GM12872 (cell line): ENCODE results near the gene LRP2.

ENCODE experiments used
- TF ChIP-seq, protein P1 (sequence below): IDR thresholded peaks from 3 replicates; pipeline ENCODE4 v1.5.1; 2011; ENCODE audit warnings: low read depth, mild to moderate bottlenecking, low read length, moderate library complexity; ENCODE audit not compliant: insufficient read depth

The LRP2 gene

GRCh38 chr2:169222665-169223064, 139.7 kb downstream of the LRP2 start:
- TF ChIP-seq, protein P1, sequence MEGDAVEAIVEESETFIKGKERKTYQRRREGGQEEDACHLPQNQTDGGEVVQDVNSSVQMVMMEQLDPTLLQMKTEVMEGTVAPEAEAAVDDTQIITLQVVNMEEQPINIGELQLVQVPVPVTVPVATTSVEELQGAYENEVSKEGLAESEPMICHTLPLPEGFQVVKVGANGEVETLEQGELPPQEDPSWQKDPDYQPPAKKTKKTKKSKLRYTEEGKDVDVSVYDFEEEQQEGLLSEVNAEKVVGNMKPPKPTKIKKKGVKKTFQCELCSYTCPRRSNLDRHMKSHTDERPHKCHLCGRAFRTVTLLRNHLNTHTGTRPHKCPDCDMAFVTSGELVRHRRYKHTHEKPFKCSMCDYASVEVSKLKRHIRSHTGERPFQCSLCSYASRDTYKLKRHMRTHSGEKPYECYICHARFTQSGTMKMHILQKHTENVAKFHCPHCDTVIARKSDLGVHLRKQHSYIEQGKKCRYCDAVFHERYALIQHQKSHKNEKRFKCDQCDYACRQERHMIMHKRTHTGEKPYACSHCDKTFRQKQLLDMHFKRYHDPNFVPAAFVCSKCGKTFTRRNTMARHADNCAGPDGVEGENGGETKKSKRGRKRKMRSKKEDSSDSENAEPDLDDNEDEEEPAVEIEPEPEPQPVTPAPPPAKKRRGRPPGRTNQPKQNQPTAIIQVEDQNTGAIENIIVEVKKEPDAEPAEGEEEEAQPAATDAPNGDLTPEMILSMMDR: no peak

DNA sequence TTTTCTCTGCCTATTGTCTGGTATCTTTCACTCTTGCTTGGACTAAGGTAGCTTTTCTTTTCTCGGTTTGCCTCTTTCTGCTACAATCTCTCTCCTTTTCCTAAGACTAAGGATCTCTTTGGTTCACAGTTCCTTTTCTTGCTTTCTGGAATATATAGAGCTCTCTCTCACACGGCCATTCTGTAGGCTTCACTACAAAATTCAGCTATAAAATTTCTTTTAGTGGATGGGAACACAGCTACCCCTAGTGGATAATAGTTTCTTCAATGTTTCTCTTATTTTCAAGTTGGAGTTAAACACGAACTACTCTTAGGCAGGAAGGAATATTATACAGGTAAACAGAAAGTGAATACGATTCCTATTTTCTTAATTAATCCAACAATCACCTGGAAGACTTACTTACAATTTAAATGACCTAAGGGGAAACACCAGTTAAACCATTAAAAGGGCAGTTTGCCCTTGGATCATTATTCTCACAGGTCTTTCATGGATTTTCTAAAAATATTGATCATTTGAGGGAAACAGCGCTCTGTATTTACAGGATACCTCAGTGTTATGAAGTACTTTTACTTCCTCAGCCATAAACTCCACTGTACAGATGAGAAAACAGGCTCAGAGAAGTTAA, 140.5 kb downstream of the LRP2 start:
- TF ChIP-seq, protein P1: peak; percentile 27; the same call in 1 of the 3 replicates

DNA sequence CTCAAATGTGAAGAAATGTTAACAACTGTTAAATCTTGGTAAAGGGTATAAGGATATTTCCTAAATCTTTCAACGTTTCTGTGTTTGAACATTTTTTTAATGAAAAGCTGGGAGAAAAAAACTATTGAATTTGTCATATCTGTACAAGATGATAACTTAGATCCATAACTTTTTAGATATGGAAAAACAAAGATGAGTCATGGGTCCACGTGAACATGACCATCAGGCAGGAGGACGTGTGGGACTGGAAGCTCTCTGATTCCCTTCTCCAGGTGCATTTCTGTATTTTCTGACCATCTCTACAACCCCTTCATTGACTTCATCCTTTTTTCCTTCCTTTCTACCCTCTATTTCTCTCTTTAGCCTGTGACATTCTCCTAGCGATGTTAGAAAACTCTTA, 151.4 kb downstream of the LRP2 start:
- TF ChIP-seq, protein P1: no peak

DNA sequence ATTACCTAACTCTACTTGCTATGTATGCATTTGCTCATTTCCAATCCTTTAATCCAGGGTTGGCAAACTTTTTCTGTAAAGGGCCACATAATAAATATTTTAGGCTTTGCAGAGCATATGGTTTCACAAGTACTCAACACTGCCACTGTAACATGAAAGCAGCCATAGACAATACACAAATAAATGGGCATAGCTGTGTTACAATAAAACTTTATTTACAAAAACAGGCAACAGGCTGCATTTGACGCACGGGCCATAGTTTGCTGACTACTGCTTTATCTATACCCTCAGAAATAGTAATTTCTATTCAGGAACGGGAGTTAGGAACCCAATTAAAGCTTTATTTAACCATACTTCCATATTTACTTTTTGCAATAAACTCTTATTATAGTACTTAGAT, 154.3 kb downstream of the LRP2 start:
- TF ChIP-seq, protein P1: no peak

DNA sequence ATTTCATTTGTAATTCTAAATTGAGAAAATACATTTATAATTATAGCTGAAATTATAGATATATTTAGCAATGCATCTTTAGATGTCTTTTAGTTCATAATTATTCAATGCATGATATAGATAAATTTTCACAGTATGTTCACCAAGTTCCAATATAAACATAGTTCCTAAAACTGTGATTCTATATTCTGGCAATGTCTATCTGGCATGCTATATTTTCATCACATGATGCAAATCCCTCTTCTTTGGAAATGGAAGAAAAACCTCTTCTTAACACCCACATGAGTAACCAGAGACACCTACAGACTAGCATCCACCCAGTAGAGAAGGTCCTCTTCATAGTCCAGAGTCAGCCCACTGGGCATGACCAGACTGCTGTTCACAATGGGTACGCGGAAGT, 157.2 kb downstream of the LRP2 start:
- TF ChIP-seq, protein P1: no peak

DNA sequence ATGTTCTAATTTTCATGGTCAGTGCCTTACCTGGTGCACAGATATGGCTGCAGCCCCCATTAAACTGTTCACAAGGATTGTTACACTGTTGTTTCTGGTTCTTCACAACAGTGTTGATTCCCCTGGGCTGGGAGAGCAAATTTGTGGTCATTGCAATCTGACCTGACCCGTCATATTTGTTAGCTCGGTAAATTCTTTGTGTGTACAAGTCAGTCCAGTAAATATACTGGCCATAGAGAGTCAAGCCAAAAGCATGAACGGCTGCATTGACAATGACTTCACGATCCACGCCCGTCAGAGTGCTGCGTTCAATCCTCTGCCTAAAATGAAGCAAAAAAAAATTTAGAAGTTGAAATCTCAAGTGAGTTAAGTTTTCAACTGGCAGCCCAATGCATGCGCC, 158.4 kb downstream of the LRP2 start:
- TF ChIP-seq, protein P1: no peak

DNA sequence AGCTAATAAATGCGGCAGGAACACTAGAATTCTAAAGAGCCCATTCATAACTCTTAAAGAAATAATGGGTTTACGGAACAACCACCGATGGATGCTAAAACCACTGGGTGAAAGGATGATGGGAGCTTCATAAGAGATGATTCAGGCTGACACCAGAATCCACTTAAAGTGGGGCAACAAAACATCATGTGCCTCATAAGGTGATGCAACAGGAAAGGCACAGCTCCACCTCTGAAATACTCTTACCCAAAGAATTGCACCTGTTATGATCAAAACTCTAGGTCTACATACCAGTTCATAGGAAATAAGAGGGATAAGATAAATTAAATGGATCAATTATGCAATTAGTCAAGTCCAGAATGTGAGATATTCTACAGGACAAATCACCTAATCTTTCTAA, 161.6 kb downstream of the LRP2 start:
- TF ChIP-seq, protein P1: no peak
